Neural progenitor cell (in vitro differentiated cells): ENCODE results near the gene SDE2. TPM values are rescaled to one million over a fixed set of nuclear protein-coding genes. Genes with fewer than 3 reads are reported as not detected.

Source experiments
- DNase-seq: peaks from one replicate; pipeline ENCODE4 v3.0.0-alpha.2; 2016; ENCODE audit warnings: low spot score
- H2AFZ ChIP-seq: fragments of 200-600 bp; sonication (generic); replicated peaks from 2 replicates; pipeline ENCODE4 v1.6.1; 2016; ENCODE audit warnings: antibody characterized with exemption
- H3F3A ChIP-seq: fragments of 200-600 bp; sonication (generic); 2 replicates; pipeline ENCODE4 v1.6.1; 2016; ENCODE audit warnings: antibody characterized with exemption, low read depth
- H3K27ac ChIP-seq: fragments of 200-600 bp; sonication (generic); 2 replicates; pipeline ENCODE4 v1.5.1; 2016; ENCODE audit warnings: mild to moderate bottlenecking
- H3K27me3 ChIP-seq: fragments of 200-600 bp; sonication (generic); 2 replicates; pipeline ENCODE4 v1.6.1; 2016; ENCODE audit warnings: mild to moderate bottlenecking, moderate library complexity
- H3K36me3 ChIP-seq: fragments of 200-600 bp; sonication (generic); 2 replicates; pipeline ENCODE4 v1.5.1; 2016
- H3K4me1 ChIP-seq: fragments of 200-600 bp; sonication (generic); 2 replicates; pipeline ENCODE4 v1.6.1; 2016; ENCODE audit warnings: mixed run types
- H3K4me2 ChIP-seq: fragments of 200-600 bp; sonication (generic); 2 replicates; pipeline ENCODE4 v1.6.1; 2016
- H3K4me3 ChIP-seq: fragments of 200-600 bp; sonication (generic); 2 replicates; pipeline ENCODE4 v1.5.1; 2016
- H3K79me2 ChIP-seq: fragments of 200-600 bp; sonication (generic); 2 replicates; pipeline ENCODE4 v1.6.1; 2016; ENCODE audit warnings: low read depth
- H3K9ac ChIP-seq: fragments of 200-600 bp; sonication (generic); 2 replicates; pipeline ENCODE4 v1.6.1; 2016
- H3K9me3 ChIP-seq: fragments of 200-600 bp; sonication (generic); 2 replicates; pipeline ENCODE4 v1.5.1; 2016; ENCODE audit warnings: low read depth
- H4K20me1 ChIP-seq: fragments of 200-600 bp; sonication (generic); 2 replicates; pipeline ENCODE4 v1.6.1; 2016; ENCODE audit warnings: low read depth
- H3K27ac Mint-ChIP-seq: 3 replicates; pipeline ENCODE4 v1.8.0; 2021; ENCODE audit warnings: mixed read lengths
- H3K27me3 Mint-ChIP-seq: 2 replicates; pipeline ENCODE4 v1.8.0; 2022; ENCODE audit warnings: low read depth, mild to moderate bottlenecking, inconsistent platforms, moderate library complexity, mixed read lengths; ENCODE audit not compliant: insufficient read depth
- H3K36me3 Mint-ChIP-seq: 3 replicates; pipeline ENCODE4 v1.8.0; 2021; ENCODE audit warnings: mixed read lengths
- H3K4me1 Mint-ChIP-seq: 3 replicates; pipeline ENCODE4 v1.8.0; 2021; ENCODE audit warnings: mixed read lengths
- H3K4me3 Mint-ChIP-seq: 3 replicates; pipeline ENCODE4 v1.8.0; 2021; ENCODE audit warnings: mild to moderate bottlenecking, moderate library complexity, mixed read lengths
- H3K9me3 Mint-ChIP-seq: 3 replicates; pipeline ENCODE4 v1.8.0; 2020; ENCODE audit warnings: mixed read lengths
- CTCF ChIP-seq: fragments of 200-600 bp; sonication (generic); IDR thresholded peaks from 2 replicates; pipeline ENCODE4 v1.5.1; 2017; ENCODE audit warnings: antibody characterized with exemption, mild to moderate bottlenecking
- EZH2 ChIP-seq: fragments of 200-600 bp; sonication (generic); IDR thresholded peaks from 2 replicates; pipeline ENCODE4 v1.6.1; 2017; ENCODE audit warnings: antibody characterized with exemption, mild to moderate bottlenecking, moderate library complexity
- EZH2phosphoT487 ChIP-seq: fragments of 200-600 bp; sonication (generic); IDR thresholded peaks from 2 replicates; pipeline ENCODE4 v1.6.1; 2017; ENCODE audit warnings: antibody characterized with exemption
- total RNA-seq: library from RNA; depleted of rRNA; stranded (reverse); fragments of >200 nt; gene quantifications from 2 replicates; pipeline ENCODE4 v1.2.3, GENCODE V29; 2015; ENCODE audit warnings: low replicate concordance

Gene SDE2
- total RNA-seq, 1 donor from 2014 or later = 29.2 TPM

GRCh38 chr1:226046240-226046639 lies 47.1 kb upstream of the SDE2 start:
- Mint-ChIP-seq H3K27ac (no peak overlapping the region), H3K9me3 (no peaks in the 10 kb centered on the region), H3K4me1 (peaks cover 7% of the 10 kb centered on the region), H3K27me3 (peaks cover 8% of the 10 kb centered on the region), H3K4me3 (no peak overlapping the region), H3K36me3 (no peaks in the 10 kb centered on the region)
- no peak overlapping the region for H3K4me3 ChIP-seq
- no peak for DNase-seq
- H3K79me2 ChIP-seq = no peaks in the 10 kb centered on the region
- H4K20me1 ChIP-seq = no peaks in the 10 kb centered on the region
- H3K27ac ChIP-seq = no peak overlapping the region
- no peak overlapping the region for H3K9ac ChIP-seq
- H3F3A ChIP-seq = peaks cover 3% of the 10 kb centered on the region
- H2AFZ ChIP-seq = no peak overlapping the region
- no peaks in the 10 kb centered on the region for H3K27me3 ChIP-seq
- no peaks in the 10 kb centered on the region for H3K36me3 ChIP-seq
- TF ChIP-seq CTCF (no peak), EZH2phosphoT487 (no peak), EZH2 (no peak)
- H3K9me3 ChIP-seq = no peaks in the 10 kb centered on the region
- peaks cover 5% of the 10 kb centered on the region for H3K4me1 ChIP-seq
- no peak overlapping the region for H3K4me2 ChIP-seq

- H3K27ac ChIP-seq = no peak overlapping the region
- no peaks in the 10 kb centered on the region for H3F3A ChIP-seq
- no peak overlapping the region for H3K4me3 ChIP-seq
- peak overlapping the region; percentile 56 for H3K4me3 Mint-ChIP-seq
- H3K9me3 ChIP-seq = no peaks in the 10 kb centered on the region
- TF ChIP-seq EZH2phosphoT487 (no peak), CTCF (no peak), EZH2 (no peak)
- no peaks in the 10 kb centered on the region for H3K27me3 ChIP-seq
- no peaks in the 10 kb centered on the region for H3K79me2 ChIP-seq
- peaks cover 7% of the 10 kb centered on the region for H3K4me1 Mint-ChIP-seq
- H3K9me3 Mint-ChIP-seq = no peaks in the 10 kb centered on the region
- H3K4me1 ChIP-seq = peaks cover 5% of the 10 kb centered on the region
- DNase-seq = peak; percentile 34
- no peak overlapping the region for H3K9ac ChIP-seq
- H2AFZ ChIP-seq = no peak overlapping the region
- no peaks in the 10 kb centered on the region for H3K36me3 Mint-ChIP-seq
- no peak overlapping the region for H3K4me2 ChIP-seq
- no peaks in the 10 kb centered on the region for H4K20me1 ChIP-seq
- H3K27ac Mint-ChIP-seq = peak overlapping the region; percentile 19
- no peaks in the 10 kb centered on the region for H3K36me3 ChIP-seq
- H3K27me3 Mint-ChIP-seq = peaks cover 9% of the 10 kb centered on the region
These were observed 45.5 kb upstream of the SDE2 start for GRCh38 chr1:226044514-226045101.

GRCh38 chr1:226041419-226041818 lies 42.3 kb upstream of the SDE2 start:
- no peaks in the 10 kb centered on the region for H3K9me3 ChIP-seq
- no peak for TF ChIP-seq EZH2
- no peak for TF ChIP-seq EZH2phosphoT487
- H3K4me2 ChIP-seq = no peak overlapping the region
- H3K36me3 Mint-ChIP-seq = no peaks in the 10 kb centered on the region
- H3K36me3 ChIP-seq = no peaks in the 10 kb centered on the region
- H3K4me3 ChIP-seq = no peak overlapping the region
- H3K27ac ChIP-seq = no peak overlapping the region
- no peaks in the 10 kb centered on the region for H3K79me2 ChIP-seq
- H3K9ac ChIP-seq = no peak overlapping the region
- no peak for DNase-seq
- H3K4me3 Mint-ChIP-seq = no peak overlapping the region
- H3K27me3 Mint-ChIP-seq = peaks cover 9% of the 10 kb centered on the region
- H3F3A ChIP-seq = no peaks in the 10 kb centered on the region
- no peak overlapping the region for H3K27ac Mint-ChIP-seq
- H3K4me1 ChIP-seq = peaks cover 5% of the 10 kb centered on the region
- no peak overlapping the region for H2AFZ ChIP-seq
- H3K9me3 Mint-ChIP-seq = no peaks in the 10 kb centered on the region
- peaks cover 7% of the 10 kb centered on the region for H3K4me1 Mint-ChIP-seq
- H4K20me1 ChIP-seq = no peaks in the 10 kb centered on the region
- no peaks in the 10 kb centered on the region for H3K27me3 ChIP-seq

GRCh38 chr1:226038661-226039060 lies 39.5 kb upstream of the SDE2 start:
- H3F3A ChIP-seq = no peaks in the 10 kb centered on the region
- no peaks in the 10 kb centered on the region for H3K9me3 ChIP-seq
- Mint-ChIP-seq H3K9me3 (no peaks in the 10 kb centered on the region), H3K36me3 (no peaks in the 10 kb centered on the region), H3K27me3 (peaks cover 11% of the 10 kb centered on the region), H3K4me3 (no peak overlapping the region), H3K27ac (no peak overlapping the region), H3K4me1 (no peaks in the 10 kb centered on the region)
- H3K4me3 ChIP-seq = no peak overlapping the region
- H3K27me3 ChIP-seq = no peaks in the 10 kb centered on the region
- no peaks in the 10 kb centered on the region for H3K36me3 ChIP-seq
- no peak overlapping the region for H3K9ac ChIP-seq
- H3K4me2 ChIP-seq = no peak overlapping the region
- no peaks in the 10 kb centered on the region for H4K20me1 ChIP-seq
- no peak overlapping the region for H2AFZ ChIP-seq
- H3K79me2 ChIP-seq = no peaks in the 10 kb centered on the region
- TF ChIP-seq CTCF (no peak), EZH2phosphoT487 (no peak), EZH2 (no peak)
- no peak for DNase-seq
- H3K4me1 ChIP-seq = no peaks in the 10 kb centered on the region
- no peak overlapping the region for H3K27ac ChIP-seq
